Anterior cingulate cortex (tissue), 58 donors: Measurements from ENCODE around the gene ASAP2.
"Not testable (repeated sequence)": the region's sequence is repeated elsewhere in the genome, so short reads cannot be mapped to it uniquely, and the experiment has no call there.

Experiments used
- DNase-seq, 58 donors: peaks; one replicate each; lab custom pipeline; 2025; lab: John Stamatoyannopoulos, UW

ASAP2 gene

GRCh38 chr2:9390991-9391390 lies 184.4 kb downstream of the ASAP2 start:
- DNase-seq, result no peak

GRCh38 chr2:9391961-9392720 lies 185.5 kb downstream of the ASAP2 start:
- no peak for DNase-seq

- peak in 5 of 58 donors; percentile 15 to 35 (median 27) for DNase-seq
Measured at GRCh38 chr2:9392898-9393765, 186.5 kb downstream of the ASAP2 start.

GRCh38 chr2:9394816-9395215 lies 188.2 kb downstream of the ASAP2 start:
- no peak for DNase-seq

- DNase-seq, result no peak
Measured at GRCh38 chr2:9397201-9397600, 190.6 kb downstream of the ASAP2 start.

- not testable (repeated sequence) for DNase-seq
Measured at GRCh38 chr2:9398251-9398650, 191.6 kb downstream of the ASAP2 start.

- no peak for DNase-seq
Measured at GRCh38 chr2:9398881-9399780, 192.5 kb downstream of the ASAP2 start.

- DNase-seq, result no peak
Measured at GRCh38 chr2:9400268-9401058, 193.9 kb downstream of the ASAP2 start.

GRCh38 chr2:9401059-9401547 lies 194.5 kb downstream of the ASAP2 start:
- DNase-seq, result no peak

- no peak for DNase-seq
Measured at GRCh38 chr2:9401646-9402371, 195.2 kb downstream of the ASAP2 start.

GRCh38 chr2:9403924-9404323 lies 197.3 kb downstream of the ASAP2 start:
- no peak for DNase-seq

- no peak for DNase-seq
Measured at GRCh38 chr2:9404451-9404850, 197.8 kb downstream of the ASAP2 start.

GRCh38 chr2:9405636-9406035 lies 199.0 kb downstream of the ASAP2 start:
- DNase-seq, result no peak

- no peak for DNase-seq
Measured at GRCh38 chr2:9406529-9407362, 200.1 kb downstream of the ASAP2 start.

GRCh38 chr2:9407363-9407811 lies 200.8 kb downstream of the ASAP2 start:
- DNase-seq, result no peak

GRCh38 chr2:9408641-9409151 lies 202.1 kb downstream of the ASAP2 start:
- DNase-seq, result peak in 28 of 58 donors; percentile 11 to 76 (median 36)

- DNase-seq, result no peak
Measured at GRCh38 chr2:9410108-9410507, 203.5 kb downstream of the ASAP2 start.

- DNase-seq, result no peak
Measured at GRCh38 chr2:9412781-9413180, 206.2 kb downstream of the ASAP2 start.
